ENCODE data around the gene SHE.

DNA sequence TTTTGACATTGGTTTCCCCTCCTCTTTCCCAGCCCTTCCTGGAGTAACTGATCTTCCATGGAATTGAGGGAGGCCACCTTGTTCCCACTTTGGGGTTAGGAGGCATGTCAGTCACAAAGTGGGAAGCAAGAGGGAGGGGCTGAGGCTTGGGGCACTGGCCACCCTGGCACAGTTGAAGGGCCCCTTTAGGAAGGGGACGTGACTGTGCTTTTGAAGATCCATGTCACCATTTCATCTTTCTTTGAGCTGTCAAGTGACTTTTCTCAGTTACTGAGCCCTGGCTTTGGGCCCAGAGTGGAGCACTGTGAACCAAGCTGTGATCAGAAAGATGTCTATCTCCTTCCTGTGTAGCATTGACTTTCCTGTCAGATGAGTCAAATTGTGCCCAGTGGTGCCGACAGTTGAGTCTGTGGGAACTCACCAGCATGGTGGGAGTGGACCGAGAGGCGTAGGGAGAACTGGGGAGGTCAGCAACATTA is 38.7 kb downstream of the SHE start:
- TF ChIP-seq, protein P1, sequence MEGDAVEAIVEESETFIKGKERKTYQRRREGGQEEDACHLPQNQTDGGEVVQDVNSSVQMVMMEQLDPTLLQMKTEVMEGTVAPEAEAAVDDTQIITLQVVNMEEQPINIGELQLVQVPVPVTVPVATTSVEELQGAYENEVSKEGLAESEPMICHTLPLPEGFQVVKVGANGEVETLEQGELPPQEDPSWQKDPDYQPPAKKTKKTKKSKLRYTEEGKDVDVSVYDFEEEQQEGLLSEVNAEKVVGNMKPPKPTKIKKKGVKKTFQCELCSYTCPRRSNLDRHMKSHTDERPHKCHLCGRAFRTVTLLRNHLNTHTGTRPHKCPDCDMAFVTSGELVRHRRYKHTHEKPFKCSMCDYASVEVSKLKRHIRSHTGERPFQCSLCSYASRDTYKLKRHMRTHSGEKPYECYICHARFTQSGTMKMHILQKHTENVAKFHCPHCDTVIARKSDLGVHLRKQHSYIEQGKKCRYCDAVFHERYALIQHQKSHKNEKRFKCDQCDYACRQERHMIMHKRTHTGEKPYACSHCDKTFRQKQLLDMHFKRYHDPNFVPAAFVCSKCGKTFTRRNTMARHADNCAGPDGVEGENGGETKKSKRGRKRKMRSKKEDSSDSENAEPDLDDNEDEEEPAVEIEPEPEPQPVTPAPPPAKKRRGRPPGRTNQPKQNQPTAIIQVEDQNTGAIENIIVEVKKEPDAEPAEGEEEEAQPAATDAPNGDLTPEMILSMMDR (IDR thresholded peaks at IDR 0.05), result no peak
- TF ChIP-seq POLR2A (IDR thresholded peaks at IDR 0.05), result no peak
